Esophagus muscularis mucosa (tissue), 4 donors: ENCODE measurements around the gene MANEA. TPM values are rescaled to one million over a fixed set of nuclear protein-coding genes. Genes with fewer than 3 reads are reported as not detected.

Source experiments
- DNase-seq: peaks from one replicate; pipeline ENCODE4 v3.0.0-alpha.2; 2017; ENCODE audit errors: extremely low spot score
- H3K27ac ChIP-seq, 4 donors: fragments of 200-600 bp; sonication (generic); replicated peaks in 1 of 4; 1 replicate in 3 of 4; 2 replicates in 1 of 4; pipeline ENCODE4 v1.5.1; 2016 to 2019; ENCODE audit warnings: mild to moderate bottlenecking in 1 of 4
- H3K27me3 ChIP-seq, 4 donors: fragments of 200-600 bp; sonication (generic); one replicate each; pipeline versions ENCODE4 v1.5.1 to v1.6.0; 2016 to 2019
- H3K36me3 ChIP-seq, 4 donors: fragments of 200-600 bp; sonication (generic); one replicate each; pipeline ENCODE4 v1.5.1; 2016 to 2019
- H3K4me1 ChIP-seq, 4 donors: fragments of 200-600 bp; sonication (generic); one replicate each; pipeline ENCODE4 v1.5.1; 2016 to 2019
- H3K4me3 ChIP-seq, 4 donors: fragments of 200-600 bp; sonication (generic); 1 replicate in 2 of 4; 2 replicates in 2 of 4; pipeline ENCODE4 v1.5.1; 2016 to 2019; ENCODE audit warnings: mild to moderate bottlenecking in 4 of 4, moderate library complexity in 1 of 4
- H3K9me3 ChIP-seq, 4 donors: fragments of 200-600 bp; sonication (generic); 1 replicate in 3 of 4; 2 replicates in 1 of 4; pipeline ENCODE4 v1.5.1; 2016 to 2019
- EP300 ChIP-seq: sonication (generic); formaldehyde crosslinking; IDR thresholded peaks from one replicate; pipeline ENCODE4 v1.6.1; 2017; ENCODE audit warnings: antibody characterized with exemption
- POLR2A ChIP-seq: fragments of 450-650 bp; IDR thresholded peaks from one replicate; pipeline ENCODE4 v1.6.1; 2017; ENCODE audit warnings: antibody characterized with exemption, moderate library complexity, mild to moderate bottlenecking, low read depth
- POLR2AphosphoS5 ChIP-seq, 2 donors: sonication (generic); formaldehyde crosslinking; IDR thresholded peaks; one replicate each; pipeline ENCODE4 v1.6.1; 2017; ENCODE audit warnings: antibody characterized with exemption in 2 of 2
- whole genome bisulfite sequencing: methylation state at CpG from one replicate; pipeline ENCODE4 v1.1.5; 2018; 5-methylcytosine and 5-hydroxymethylcytosine counted together
- intact Hi-C: fragments of 100-400 bp; cut with DNase I; formaldehyde crosslinking; loops from one replicate; pipeline ENCODE4 v1.15.1; 2023
- total RNA-seq, 4 donors: library from RNA; depleted of rRNA; stranded (reverse); fragments of >200 nt; gene quantifications; one replicate each; pipeline versions ENCODE4 v1.1.0 to v1.2.1, GENCODE V29; 2016
- TF ChIP-seq, protein P1 (sequence below), 3 experiments: fragments of 200-600 bp in 2 of 3; fragments of 450-650 bp in 1 of 3; sonication (generic) in 2 of 3; IDR thresholded peaks; one replicate each; pipeline ENCODE4 v1.5.1; 2017 to 2019; ENCODE audit warnings: antibody characterized with exemption in 3 of 3, mild to moderate bottlenecking in 2 of 3, moderate library complexity in 1 of 3

MANEA gene
- total RNA-seq, 4 donors from 2014 or later: 7.0 to 8.9 (median 7.8) TPM

DNA sequence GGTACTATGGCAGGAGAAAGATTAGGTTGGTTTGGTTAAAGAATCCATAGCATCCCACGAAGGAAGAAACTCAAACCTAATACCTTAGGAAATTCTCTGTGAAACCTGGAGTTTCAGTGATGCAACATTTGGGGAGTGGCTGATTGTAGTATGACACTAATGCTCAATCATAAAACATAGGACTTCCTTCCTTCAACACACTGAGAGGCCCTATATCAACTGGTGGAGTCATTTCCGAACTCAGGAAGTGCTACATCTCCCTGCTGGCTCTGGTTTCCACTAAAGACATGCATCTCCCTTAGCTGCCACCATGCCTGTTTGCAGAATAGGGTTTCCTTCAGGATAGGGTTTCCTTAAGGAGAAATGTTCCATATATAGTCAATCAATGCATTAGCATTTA lies 5.2 kb upstream of the MANEA start:
- 88% methylated on average over 2 of the region's 2 CpGs for WGBS
- H3K4me3 ChIP-seq: no peak overlapping the region
- no peak overlapping the region for H3K27ac ChIP-seq
- no peaks in the 10 kb centered on the region for H3K9me3 ChIP-seq
- no peaks in the 10 kb centered on the region for H3K27me3 ChIP-seq
- intact Hi-C loops: no loop called here
- TF ChIP-seq, protein P1, sequence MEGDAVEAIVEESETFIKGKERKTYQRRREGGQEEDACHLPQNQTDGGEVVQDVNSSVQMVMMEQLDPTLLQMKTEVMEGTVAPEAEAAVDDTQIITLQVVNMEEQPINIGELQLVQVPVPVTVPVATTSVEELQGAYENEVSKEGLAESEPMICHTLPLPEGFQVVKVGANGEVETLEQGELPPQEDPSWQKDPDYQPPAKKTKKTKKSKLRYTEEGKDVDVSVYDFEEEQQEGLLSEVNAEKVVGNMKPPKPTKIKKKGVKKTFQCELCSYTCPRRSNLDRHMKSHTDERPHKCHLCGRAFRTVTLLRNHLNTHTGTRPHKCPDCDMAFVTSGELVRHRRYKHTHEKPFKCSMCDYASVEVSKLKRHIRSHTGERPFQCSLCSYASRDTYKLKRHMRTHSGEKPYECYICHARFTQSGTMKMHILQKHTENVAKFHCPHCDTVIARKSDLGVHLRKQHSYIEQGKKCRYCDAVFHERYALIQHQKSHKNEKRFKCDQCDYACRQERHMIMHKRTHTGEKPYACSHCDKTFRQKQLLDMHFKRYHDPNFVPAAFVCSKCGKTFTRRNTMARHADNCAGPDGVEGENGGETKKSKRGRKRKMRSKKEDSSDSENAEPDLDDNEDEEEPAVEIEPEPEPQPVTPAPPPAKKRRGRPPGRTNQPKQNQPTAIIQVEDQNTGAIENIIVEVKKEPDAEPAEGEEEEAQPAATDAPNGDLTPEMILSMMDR (IDR thresholded peaks at IDR 0.05): no peak
- TF ChIP-seq EP300: no peak
- TF ChIP-seq POLR2A: no peak
- TF ChIP-seq POLR2AphosphoS5 (IDR thresholded peaks at IDR 0.05): no peak
- peaks cover 4 to 23% (median 16%) of the 10 kb centered on the region in 4 donors for H3K4me1 ChIP-seq
- no peaks in the 10 kb centered on the region for H3K36me3 ChIP-seq
- DNase-seq: no peak

GRCh38 chr6:95574811-95575210 lies 2.5 kb upstream of the MANEA start:
- no peaks in the 10 kb centered on the region for H3K9me3 ChIP-seq
- no peak for DNase-seq
- H3K4me1 ChIP-seq: peaks cover 12 to 35% (median 31%) of the 10 kb centered on the region in 4 donors
- H3K27me3 ChIP-seq: no peaks in the 10 kb centered on the region
- TF ChIP-seq POLR2AphosphoS5 (IDR thresholded peaks at IDR 0.05) (peak in 1 of 2 donors; percentile 16), POLR2A (no peak), EP300 (no peak)
- TF ChIP-seq, protein P1 (IDR thresholded peaks at IDR 0.05): no peak
- H3K27ac ChIP-seq: no peak overlapping the region
- no peaks in the 10 kb centered on the region for H3K36me3 ChIP-seq
- peak overlapping the region in 1 of 4 donors; percentile 15 for H3K4me3 ChIP-seq
- intact Hi-C loops: no loop called here

DNA sequence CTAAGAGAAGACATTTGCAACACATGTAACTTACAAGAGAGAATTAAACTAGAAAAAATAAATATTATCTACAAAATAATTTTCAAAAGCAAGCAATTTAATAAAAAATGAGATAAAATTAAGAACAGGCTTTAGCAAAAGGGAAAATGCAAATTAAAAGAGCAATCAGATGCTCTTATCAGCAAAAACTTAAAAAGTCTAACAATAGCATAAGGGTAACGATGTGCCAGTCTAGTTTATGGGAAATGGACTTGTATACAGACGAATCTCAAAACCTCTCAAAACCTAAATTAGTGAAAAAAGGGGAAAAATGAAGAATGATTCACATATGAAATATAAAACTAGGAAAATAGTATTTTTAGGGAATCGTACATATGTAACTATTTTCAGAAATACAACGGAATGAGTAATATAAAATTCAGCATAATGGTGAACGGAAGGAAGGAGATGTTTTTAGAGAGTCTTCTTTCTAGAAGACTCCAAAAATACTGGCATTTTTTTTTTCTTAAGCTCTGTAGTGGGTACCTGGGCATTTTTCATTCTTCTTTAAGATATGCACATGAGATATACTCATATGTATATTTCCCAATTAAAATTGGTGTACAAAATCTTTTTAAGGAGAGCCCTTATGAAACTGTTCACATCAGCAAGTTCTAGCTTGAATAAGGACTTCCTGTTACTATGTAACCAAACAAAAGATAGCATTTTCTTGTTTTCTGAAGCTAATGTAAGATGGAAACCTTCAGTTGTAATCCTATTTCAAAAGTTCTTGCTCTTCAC lies 927 bp upstream of the MANEA start:
- intact Hi-C loops: no loop called here
- 25% methylated on average over 5 of the region's 5 CpGs for WGBS

GRCh38 chr6:95576998-95577303 lies 384 bp upstream of the MANEA start:
- Histone ChIP-seq H3K27me3 (no peaks in the 10 kb centered on the region), H3K9me3 (no peaks in the 10 kb centered on the region), H3K4me3 (peak overlapping the region; percentile 65 to 81 (median 73)), H3K36me3 (no peaks in the 10 kb centered on the region), H3K27ac (peak overlapping the region; percentile 88 to 94 (median 90)), H3K4me1 (peaks cover 12 to 35% (median 31%) of the 10 kb centered on the region in 4 donors)
- no peak for DNase-seq
- intact Hi-C loops: no loop called here
- TF ChIP-seq POLR2A (no peak), POLR2AphosphoS5 (IDR thresholded peaks at IDR 0.05) (no peak), EP300 (no peak)
- TF ChIP-seq, protein P1 (IDR thresholded peaks at IDR 0.05): no peak
- 2% methylated on average over 3 of the region's 3 CpGs for WGBS

More for the DNA sequence above, 927 bp upstream of the MANEA start:
- no peaks in the 10 kb centered on the region for H3K9me3 ChIP-seq
- H3K36me3 ChIP-seq: no peaks in the 10 kb centered on the region
- H3K27me3 ChIP-seq: no peaks in the 10 kb centered on the region
- TF ChIP-seq EP300 (no peak), POLR2A (no peak), POLR2AphosphoS5 (IDR thresholded peaks at IDR 0.05) (no peak)
- TF ChIP-seq, protein P1 (IDR thresholded peaks at IDR 0.05): no peak
- H3K4me3 ChIP-seq: peak overlapping the region; percentile 65 to 81 (median 73)
- DNase-seq: no peak
- peak overlapping the region; percentile 88 to 94 (median 90) for H3K27ac ChIP-seq
- peaks cover 12 to 35% (median 31%) of the 10 kb centered on the region in 4 donors for H3K4me1 ChIP-seq

DNA sequence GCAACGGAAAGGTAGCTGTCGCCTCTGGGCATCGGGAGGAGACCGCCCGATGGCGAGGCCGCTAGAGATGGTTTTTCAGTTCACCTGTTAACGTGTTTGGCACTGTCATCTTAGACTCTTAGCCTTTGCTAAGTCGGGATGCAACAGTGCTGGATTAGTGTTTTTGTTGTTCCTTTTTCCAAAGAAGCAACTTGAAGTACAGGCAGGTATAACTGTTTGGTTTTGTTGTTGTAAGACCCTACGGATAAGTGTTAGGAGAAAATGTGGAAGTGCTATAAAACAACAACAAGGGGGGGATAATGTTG lies 723 bp downstream of the MANEA start:
- Histone ChIP-seq H3K4me3 (peak overlapping the region; percentile 65 to 81 (median 73)), H3K36me3 (no peaks in the 10 kb centered on the region), H3K27ac (peak overlapping the region; percentile 88 to 94 (median 90)), H3K4me1 (peaks cover 12 to 35% (median 31%) of the 10 kb centered on the region in 4 donors), H3K27me3 (no peaks in the 10 kb centered on the region), H3K9me3 (no peaks in the 10 kb centered on the region)
- no peak for DNase-seq
- intact Hi-C loops: no loop called here
- WGBS: 12% methylated on average over 5 of the region's 10 CpGs
- TF ChIP-seq POLR2A (no peak), EP300 (no peak), POLR2AphosphoS5 (IDR thresholded peaks at IDR 0.05) (no peak)
- TF ChIP-seq, protein P1 (IDR thresholded peaks at IDR 0.05): no peak
